GM12878 (cell line): Measurements from ENCODE around the gene NDN. TPM values are rescaled to one million over a fixed set of nuclear protein-coding genes. Genes with fewer than 3 reads are reported as not detected.

Source experiments
- ATAC-seq: fragments of 200-7000 bp; cut with Tn5 transposase; 3 replicates; pipeline ENCODE4 v1.9.1; 2020; ENCODE audit warnings: mild to moderate bottlenecking, moderate library complexity
- BruUV-seq: library from RNA; stranded (reverse); fragments of 400-500 nt; replicated peaks from 2 replicates; lab custom pipeline; 2021; lab: Mats Ljungman, UMichigan
- CTCF ChIA-PET: fragments of 300-600 bp; sonication (Branson Sonifier 250); formaldehyde crosslinking; extraction: SDS; loops from one replicate; lab custom pipeline; 2021; ENCODE audit warnings: inconsistent platforms; lab: Yijun Ruan, JAX
- POLR2A ChIA-PET: fragments of 350-600 bp; formaldehyde crosslinking; extraction: SDS; loops from one replicate; lab custom pipeline; 2021; ENCODE audit warnings: inconsistent platforms; lab: Charles Lee
- RAD21 ChIA-PET: fragments of 300-600 bp; sonication (Branson Sonifier 250); formaldehyde crosslinking; loops from one replicate; lab custom pipeline; 2023; ENCODE audit warnings: antibody characterized with exemption; ENCODE audit not compliant: unreplicated experiment; lab: Charles Lee
- SMC1A ChIA-PET: fragments of 300-600 bp; sonication (Branson Sonifier 250); formaldehyde crosslinking; loops from one replicate; lab custom pipeline; 2023; ENCODE audit not compliant: unreplicated experiment, uncharacterized antibody; lab: Charles Lee
- DNase-seq: peaks from one replicate; pipeline ENCODE4 v3.0.0-alpha.2; 2011; ENCODE audit warnings: low read depth, low spot score
- FAIRE-seq: peaks from 3 replicates; lab custom pipeline; 2011; peaks lifted over from hg19 to GRCh38; lab: Jason Lieb, UNC
- H2AFZ ChIP-seq: 2 replicates; pipeline ENCODE4 v1.6.0; 2011; ENCODE audit warnings: low read depth, low read length, control low read depth; ENCODE audit not compliant: control insufficient read depth
- H3K27ac ChIP-seq: 2 replicates; pipeline ENCODE4 v1.5.1; 2011; ENCODE audit warnings: control low read depth; ENCODE audit not compliant: control insufficient read depth, insufficient read depth
- H3K27me3 ChIP-seq, 2 experiments: replicated peaks in 1 of 2; 2 replicates each; pipeline versions ENCODE4 v1.6.0 to v1.6.1; 2011; ENCODE audit warnings: low read length in 1 of 2; ENCODE audit not compliant: control insufficient read depth in 2 of 2, insufficient read depth in 2 of 2
- H3K36me3 ChIP-seq, 2 experiments: 2 replicates each; pipeline ENCODE4 v1.5.1; 2011; ENCODE audit warnings: low read length in 1 of 2; ENCODE audit not compliant: control insufficient read depth in 2 of 2, insufficient read depth in 2 of 2
- H3K4me1 ChIP-seq: 2 replicates; pipeline ENCODE4 v1.6.1; 2011; ENCODE audit warnings: mild to moderate bottlenecking, low read length, moderate library complexity, mixed read lengths; ENCODE audit not compliant: control insufficient read depth, insufficient read depth
- H3K4me2 ChIP-seq: 2 replicates; pipeline ENCODE4 v1.6.0; 2011; ENCODE audit warnings: control low read depth; ENCODE audit not compliant: control insufficient read depth, insufficient read depth
- H3K4me3 ChIP-seq: fragments of 200-600 bp; sonication (generic); 2 replicates; pipeline ENCODE4 v1.5.1; 2016
- H3K79me2 ChIP-seq: 2 replicates; pipeline ENCODE4 v1.6.0; 2011; ENCODE audit warnings: low read length; ENCODE audit not compliant: control insufficient read depth, insufficient read depth
- H3K9ac ChIP-seq: 2 replicates; pipeline ENCODE4 v1.8.0; 2011; ENCODE audit warnings: low read length, control low read depth, mixed read lengths; ENCODE audit not compliant: control insufficient read depth, insufficient read depth
- H3K9me3 ChIP-seq: replicated peaks from 3 replicates; pipeline ENCODE4 v1.5.1; 2011; ENCODE audit warnings: mild to moderate bottlenecking, low read length; ENCODE audit not compliant: control insufficient read depth, insufficient read depth
- H4K20me1 ChIP-seq: 2 replicates; pipeline ENCODE4 v1.6.0; 2011; ENCODE audit not compliant: control insufficient read depth, insufficient read depth
- CREM ChIP-seq: IDR thresholded peaks from 2 replicates; pipeline ENCODE4 v1.6.1; 2014; ENCODE audit warnings: antibody characterized with exemption, low read depth
- CTCF ChIP-seq, 3 experiments: IDR thresholded peaks in 2 of 3; conservative IDR thresholded peaks in 1 of 3; 2 replicates each; pipeline ENCODE4 v1.5.1; 2011; ENCODE audit warnings: low read depth in 3 of 3, low read length in 3 of 3, mild to moderate bottlenecking in 3 of 3, control low read depth in 2 of 3, moderate library complexity in 2 of 3, inconsistent platforms in 1 of 3, mixed read lengths in 1 of 3; ENCODE audit not compliant: control insufficient read depth in 2 of 3, insufficient read depth in 1 of 3; ENCODE audit errors: extremely low read depth in 1 of 3
- E4F1 ChIP-seq: fragments of 450-650 bp; IDR thresholded peaks from 2 replicates; pipeline ENCODE4 v1.6.1; 2018; ENCODE audit warnings: borderline replicate concordance, mild to moderate bottlenecking; ENCODE audit not compliant: partially characterized antibody
- GABPA ChIP-seq: IDR thresholded peaks from 2 replicates; pipeline ENCODE4 v1.6.1; 2014; ENCODE audit warnings: antibody characterized with exemption, low read depth, mild to moderate bottlenecking, inconsistent platforms
- IKZF1 ChIP-seq: fragments of 450-650 bp; conservative IDR thresholded peaks from 2 replicates; pipeline ENCODE4 v1.6.1; 2017; ENCODE audit warnings: antibody characterized with exemption, mild to moderate bottlenecking
- LARP7 ChIP-seq: fragments of 450-650 bp; IDR thresholded peaks from 2 replicates; pipeline ENCODE4 v1.6.1; 2017; ENCODE audit warnings: mild to moderate bottlenecking
- NFIC ChIP-seq: IDR thresholded peaks from 2 replicates; pipeline ENCODE4 v1.6.1; 2012; ENCODE audit warnings: low read depth, mild to moderate bottlenecking, inconsistent platforms, low read length, moderate library complexity
- NR2C1 ChIP-seq: fragments of 450-650 bp; IDR thresholded peaks from 2 replicates; pipeline ENCODE4 v1.6.1; 2017; ENCODE audit warnings: antibody characterized with exemption, mild to moderate bottlenecking, moderate library complexity
- PKNOX1 ChIP-seq: fragments of 450-650 bp; IDR thresholded peaks from 2 replicates; pipeline ENCODE4 v1.6.1; 2016; ENCODE audit warnings: mild to moderate bottlenecking
- SPI1 ChIP-seq: IDR thresholded peaks from 2 replicates; pipeline ENCODE4 v1.6.1; 2011; ENCODE audit warnings: low read depth, mild to moderate bottlenecking, low read length, moderate library complexity, borderline replicate concordance; ENCODE audit not compliant: insufficient read depth
- STAT3 ChIP-seq: IDR thresholded peaks from 2 replicates; pipeline ENCODE4 v1.6.1; 2011; ENCODE audit warnings: low read depth, low read length, improper control_type of control experiment
- TARDBP ChIP-seq: IDR thresholded peaks from 2 replicates; pipeline ENCODE4 v1.6.1; 2016; ENCODE audit warnings: borderline replicate concordance
- TCF3 ChIP-seq: IDR thresholded peaks from 2 replicates; pipeline ENCODE4 v1.6.1; 2012; ENCODE audit warnings: low read depth, mild to moderate bottlenecking, low read length, borderline replicate concordance; ENCODE audit not compliant: insufficient read depth
- ZNF207 ChIP-seq: fragments of 450-650 bp; IDR thresholded peaks from 2 replicates; pipeline ENCODE4 v1.6.1; 2014; ENCODE audit warnings: antibody characterized with exemption, mild to moderate bottlenecking, borderline replicate concordance
- WGBS: methylation state at CpG from one replicate; pipeline ENCODE4 v1.1.6; 2016; ENCODE audit warnings: low lambda C conversion rate; ENCODE audit not compliant: insufficient replicate concordance, insufficient coverage; ENCODE audit errors: missing lambda C conversion rate; 5-methylcytosine and 5-hydroxymethylcytosine counted together
- in situ Hi-C: fragments of 300-500 bp; cut with MboI; formaldehyde crosslinking; loops from 9 replicates; pipeline ENCODE4 v1.14.3; 2018; ENCODE audit warnings: mixed read lengths
- intact Hi-C: fragments of 100-400 bp; cut with micrococcal nuclease; formaldehyde crosslinking; loops from one replicate; pipeline ENCODE4 v1.14.2; 2022; ENCODE audit not compliant: unreplicated experiment
- polyA plus RNA-seq, 11 experiments: library from polyadenylated mRNA; depleted of rRNA in 4 of 11; unstranded in 6 of 11; stranded (reverse) in 5 of 11; fragments of >200 nt; fragmentation: Nextera tagmentation in 4 of 11; fragmentation: Illumina TruSeq in 1 of 11; extraction: Ambion mirVana in 4 of 11; extraction: Trizol in 1 of 11; gene quantifications; 1 replicate in 1 of 11; 2 replicates in 10 of 11; pipeline versions ENCODE4 v1.2.1 to v1.2.3, GENCODE V29; 2011 to 2016; ENCODE audit warnings: inconsistent platforms in 2 of 11, missing spikeins in 2 of 11, low read depth in 1 of 11
- total RNA-seq, 4 experiments: library from RNA; depleted of rRNA in 3 of 4; stranded (reverse); fragments of >200 nt in 3 of 4; fragmentation: Illumina TruSeq in 1 of 4; extraction: Trizol in 1 of 4; gene quantifications; 2 replicates each; pipeline versions ENCODE4 v1.2.1 to v1.2.3, GENCODE V29; 2013 to 2021
- TF ChIP-seq, protein P1 (sequence below): IDR thresholded peaks from 2 replicates; pipeline ENCODE4 v1.6.1; 2011; ENCODE audit warnings: mild to moderate bottlenecking, low read depth, low read length, moderate library complexity; ENCODE audit not compliant: insufficient replicate concordance

NDN gene
- total and polyA plus RNA-seq, 10 of the 15 experiments (the other 5 are each of a cell fraction or from before 2014, with no cell fraction given), result 0.10 to 0.13 TPM; not detected in 8

DNA sequence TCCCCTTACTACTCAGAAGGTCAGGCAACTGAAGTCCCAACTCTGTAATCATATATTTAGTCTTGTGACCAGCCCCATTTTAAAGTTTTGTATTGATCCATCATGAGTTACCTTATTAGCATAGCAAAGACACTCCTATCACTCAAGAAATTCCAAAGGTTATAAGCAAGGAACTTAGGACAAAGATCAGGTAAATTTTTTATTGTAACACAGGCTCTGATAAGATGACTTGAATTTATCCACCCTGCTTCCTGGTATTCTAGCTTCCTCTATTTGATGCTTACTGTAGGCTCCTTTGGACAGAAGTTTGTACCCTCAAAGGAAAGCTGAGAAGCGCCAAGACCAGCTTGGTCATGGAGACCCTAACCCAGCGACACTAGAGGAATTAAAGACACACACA lies 8.2 kb upstream of the NDN start:
- SMC1A ChIA-PET, result no interaction called here
- POLR2A ChIA-PET, result no interaction called here
- WGBS, result 0% methylated on average over 2 of the region's 2 CpGs
- BruUV-seq, result no TSS peak
- TF ChIP-seq NR2C1 (no peak), GABPA (no peak), LARP7 (no peak), CTCF (IDR thresholded peaks at IDR 0.05 in 2 of 3, conservative IDR thresholded peaks at IDR 0.05 in 1 of 3; ENCODE audit: control insufficient read depth in 2 of 3, extremely low read depth in 1 of 3, insufficient read depth in 1 of 3, low read depth in 3 of 3, low read length in 3 of 3) (no peak), ZNF207 (no peak), TCF3 (no peak), SPI1 (no peak), PKNOX1 (no peak), IKZF1 (no peak), STAT3 (no peak), TARDBP (no peak), E4F1 (no peak), CREM (no peak), NFIC (no peak)
- TF ChIP-seq, protein P1, sequence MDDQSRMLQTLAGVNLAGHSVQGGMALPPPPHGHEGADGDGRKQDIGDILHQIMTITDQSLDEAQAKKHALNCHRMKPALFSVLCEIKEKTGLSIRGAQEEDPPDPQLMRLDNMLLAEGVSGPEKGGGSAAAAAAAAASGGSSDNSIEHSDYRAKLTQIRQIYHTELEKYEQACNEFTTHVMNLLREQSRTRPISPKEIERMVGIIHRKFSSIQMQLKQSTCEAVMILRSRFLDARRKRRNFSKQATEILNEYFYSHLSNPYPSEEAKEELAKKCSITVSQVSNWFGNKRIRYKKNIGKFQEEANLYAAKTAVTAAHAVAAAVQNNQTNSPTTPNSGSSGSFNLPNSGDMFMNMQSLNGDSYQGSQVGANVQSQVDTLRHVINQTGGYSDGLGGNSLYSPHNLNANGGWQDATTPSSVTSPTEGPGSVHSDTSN, result no peak
- CTCF ChIA-PET, result no interaction called here
- no peaks in the 10 kb centered on the region for H4K20me1 ChIP-seq
- no peak overlapping the region for H3K4me2 ChIP-seq
- FAIRE-seq, result no peak
- H3K9me3 ChIP-seq, result no peaks in the 10 kb centered on the region
- H3K27me3 ChIP-seq, result no peaks in the 10 kb centered on the region
- H3K4me1 ChIP-seq, result no peaks in the 10 kb centered on the region
- H3K36me3 ChIP-seq, result no peaks in the 10 kb centered on the region
- intact Hi-C loops (no loop called here), in situ Hi-C loops (no loop called here)
- no peak overlapping the region for H3K9ac ChIP-seq
- H3K79me2 ChIP-seq, result no peaks in the 10 kb centered on the region
- ATAC-seq, result no peak
- DNase-seq, result no peak
- H3K4me3 ChIP-seq, result no peak overlapping the region
- H3K27ac ChIP-seq, result no peak overlapping the region
- H2AFZ ChIP-seq, result no peak overlapping the region
- RAD21 ChIA-PET, result no interaction called here
